Rectal smooth muscle tissue (tissue), 1 donor: ENCODE measurements around the gene ECE2.

Experiments
- H3K27ac ChIP-seq: one replicate; pipeline ENCODE4 v1.7.0; 2013; ENCODE audit warnings: low read depth, low read length, inconsistent platforms
- H3K27me3 ChIP-seq: one replicate; pipeline ENCODE4 v1.7.0; 2013; ENCODE audit warnings: low read length; ENCODE audit not compliant: control insufficient read depth, insufficient read depth
- H3K36me3 ChIP-seq: one replicate; pipeline ENCODE4 v1.7.0; 2013; ENCODE audit warnings: low read length; ENCODE audit not compliant: control insufficient read depth, insufficient read depth
- H3K4me1 ChIP-seq: one replicate; pipeline ENCODE4 v1.7.0; 2013; ENCODE audit warnings: low read length; ENCODE audit not compliant: control insufficient read depth, insufficient read depth
- H3K4me3 ChIP-seq: one replicate; pipeline ENCODE4 v1.7.0; 2013; ENCODE audit warnings: low read length
- H3K9ac ChIP-seq: one replicate; pipeline ENCODE4 v1.7.0; 2013; ENCODE audit warnings: low read length

The ECE2 gene

DNA sequence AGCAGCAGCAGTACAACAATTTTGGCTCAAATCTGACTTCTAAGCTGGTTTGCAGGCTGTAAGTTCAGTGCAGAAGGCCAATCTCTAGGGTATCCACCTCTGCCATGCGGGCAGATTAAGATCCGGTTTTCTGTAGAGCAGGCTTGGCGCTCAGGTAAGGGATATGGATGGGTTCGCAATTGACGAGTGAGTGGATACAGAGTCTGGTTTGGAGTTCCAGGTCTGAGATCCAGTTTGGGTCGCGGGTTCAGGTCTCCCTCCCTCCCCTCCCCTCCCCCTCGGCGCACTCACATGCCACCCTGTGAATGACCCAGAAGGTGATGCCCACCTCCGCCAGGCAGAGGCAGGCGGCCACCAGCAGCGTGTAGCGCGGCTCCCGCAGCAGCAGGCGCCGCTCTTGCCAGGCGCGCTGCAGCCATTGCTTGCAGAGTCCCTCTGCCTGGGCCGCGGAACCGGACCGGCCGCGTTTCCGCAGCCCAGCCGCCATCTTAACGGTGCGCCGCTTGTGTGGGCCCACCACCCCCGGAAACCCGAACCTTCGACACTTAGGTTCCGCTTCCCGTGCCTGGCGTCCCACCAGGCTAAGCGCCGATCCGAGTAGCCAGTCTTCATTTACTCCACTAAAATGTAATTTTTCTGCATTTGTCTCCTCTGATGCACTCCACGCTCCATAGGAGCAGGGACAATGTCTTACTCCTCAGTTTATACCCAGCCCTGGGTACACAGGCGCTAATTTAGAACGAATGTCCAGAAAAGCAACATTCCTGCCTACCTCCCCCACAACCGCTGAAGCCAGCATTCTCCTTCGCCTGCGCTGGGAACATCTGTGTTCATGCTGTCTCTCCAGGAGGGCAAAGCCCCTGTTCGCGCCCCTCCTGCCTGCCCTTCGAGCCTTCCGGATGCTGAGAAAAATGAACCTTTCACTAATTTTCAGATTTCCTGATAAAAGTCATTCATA, 27.1 kb upstream of the ECE2 start, which contains the start of gene ALG3:
ALG3 (minus strand) TSS at position 509 of the 958 bp plus-strand sequence; CDS start at position 487, 22 bp downstream.
- H3K27ac ChIP-seq, result peak within 1 kb of the TSS; percentile 68
- peaks cover 14% of the 10 kb centered on the region for H3K36me3 ChIP-seq
- peak within 1 kb of the TSS; percentile 83 for H3K9ac ChIP-seq
- peaks cover 5% of the 10 kb centered on the region for H3K4me1 ChIP-seq
- peak within 1 kb of the TSS; percentile 97 for H3K4me3 ChIP-seq
- no peaks in the 10 kb centered on the region for H3K27me3 ChIP-seq

DNA sequence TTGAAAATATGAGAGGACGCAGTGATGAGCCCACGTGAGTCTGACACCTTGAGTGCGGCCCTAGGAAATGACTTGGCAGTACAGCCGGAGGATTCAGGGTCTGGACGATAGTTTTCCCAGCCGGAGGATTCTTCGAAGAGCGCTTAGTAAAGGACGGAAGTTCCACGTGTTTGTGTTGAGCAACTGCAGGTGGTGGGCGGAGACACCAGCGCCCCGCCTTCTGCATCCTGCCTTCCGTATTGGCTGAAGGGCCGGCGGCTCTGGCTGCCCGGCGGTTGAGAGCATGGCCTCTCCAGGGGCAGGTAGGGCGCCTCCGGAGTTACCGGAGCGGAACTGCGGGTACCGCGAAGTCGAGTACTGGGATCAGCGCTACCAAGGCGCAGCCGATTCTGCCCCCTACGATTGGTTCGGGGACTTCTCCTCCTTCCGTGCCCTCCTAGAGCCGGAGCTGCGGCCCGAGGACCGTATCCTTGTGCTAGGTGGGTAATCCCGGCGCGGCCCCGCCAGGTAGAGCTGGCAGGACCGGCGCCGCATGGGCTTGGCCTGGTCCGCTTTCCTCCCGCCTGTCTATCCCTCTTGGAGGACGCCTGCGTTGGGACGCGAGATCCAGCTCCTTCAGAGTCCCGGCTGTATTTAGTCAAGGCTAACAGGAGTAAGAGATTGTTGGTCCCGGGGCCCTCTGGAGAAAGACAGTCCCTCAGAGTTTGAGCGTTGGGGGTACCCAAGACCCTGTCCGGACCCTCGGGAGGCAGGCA, 26.2 kb upstream of the ECE2 start, which contains the start of gene EEF1AKMT4:
EEF1AKMT4 (plus strand) TSS at position 261 of the 755 bp plus-strand sequence; CDS start at position 284, 23 bp downstream.
- H3K27ac ChIP-seq, result peak within 1 kb of the TSS; percentile 68
- peak within 1 kb of the TSS; percentile 97 for H3K4me3 ChIP-seq
- peak within 1 kb of the TSS; percentile 83 for H3K9ac ChIP-seq
- peaks cover 11% of the 10 kb centered on the region for H3K36me3 ChIP-seq
- no peaks in the 10 kb centered on the region for H3K27me3 ChIP-seq
- peaks cover 5% of the 10 kb centered on the region for H3K4me1 ChIP-seq

DNA sequence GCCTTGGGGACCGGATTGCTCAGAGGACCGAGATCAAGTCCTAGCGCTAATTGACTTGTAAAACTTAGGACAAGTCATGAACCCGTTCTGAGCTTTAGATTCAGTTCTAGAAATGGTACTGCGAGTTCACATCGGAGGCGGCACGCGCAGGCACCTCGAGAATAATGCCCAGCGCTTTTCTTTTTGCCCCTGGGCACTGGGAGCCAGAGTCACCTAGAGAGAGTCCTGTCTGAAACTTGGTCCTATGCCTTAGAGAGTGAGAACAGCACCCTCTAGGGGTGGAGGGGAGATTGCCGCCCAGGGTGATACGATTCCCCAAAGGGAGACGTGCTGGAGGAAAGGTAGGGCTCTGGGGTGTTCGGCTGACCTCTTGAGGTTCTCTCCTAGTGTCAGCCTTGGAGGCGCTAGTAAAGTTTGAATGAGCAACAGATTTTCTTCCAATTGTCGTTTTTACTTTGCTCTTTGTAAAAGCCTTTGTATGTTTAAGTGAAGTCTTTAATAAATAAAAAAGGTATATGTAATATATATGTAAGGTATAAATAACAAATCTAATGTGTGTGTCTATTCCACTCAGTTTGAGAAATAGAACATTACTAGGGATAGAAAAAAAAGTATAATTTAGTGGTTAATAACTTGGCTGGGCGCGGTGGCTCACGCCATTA, 25.5 kb upstream of the ECE2 start:
- Histone ChIP-seq H3K4me1 (peaks cover 5% of the 10 kb centered on the region), H3K27me3 (no peaks in the 10 kb centered on the region), H3K36me3 (peaks cover 4% of the 10 kb centered on the region), H3K4me3 (peak overlapping the region; percentile 97), H3K9ac (no peak overlapping the region), H3K27ac (no peak overlapping the region)

DNA sequence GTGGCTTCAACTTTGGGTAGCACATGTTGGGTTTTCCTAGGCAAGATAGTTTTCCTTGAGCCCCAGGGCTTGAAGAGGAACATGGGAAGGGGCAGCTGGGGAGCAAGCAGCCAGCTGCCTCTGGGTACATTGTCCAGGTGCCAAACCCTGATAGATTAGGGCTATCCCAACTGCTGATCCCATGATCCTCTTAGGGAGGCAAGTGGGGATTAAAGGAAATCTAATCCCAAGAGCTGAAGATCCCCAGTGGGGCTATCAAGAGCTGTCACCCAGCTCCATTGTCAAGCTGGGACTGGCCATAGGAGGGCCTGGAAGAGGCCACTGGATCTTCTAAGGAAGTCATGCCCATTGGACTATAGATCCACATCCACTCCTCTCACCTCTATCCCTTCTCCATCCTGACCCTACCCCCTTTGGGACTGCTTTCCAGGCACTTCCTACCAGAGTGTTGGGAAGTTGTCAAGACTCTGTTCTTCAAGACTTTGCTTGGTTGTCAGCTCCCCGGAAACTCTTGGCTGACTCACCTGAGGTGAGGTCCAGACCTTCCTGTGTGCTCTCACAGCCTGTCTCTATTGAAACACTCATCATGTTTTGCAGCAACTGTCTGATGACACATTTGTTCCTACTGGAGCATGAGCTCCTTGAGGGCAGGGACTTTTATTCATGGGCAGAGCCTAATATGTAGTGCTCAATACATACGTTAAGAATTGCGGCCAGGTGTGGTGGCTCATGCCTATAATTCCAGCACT, 20.4 kb upstream of the ECE2 start:
- Histone ChIP-seq H3K9ac (no peak overlapping the region), H3K4me3 (no peak overlapping the region), H3K4me1 (no peaks in the 10 kb centered on the region), H3K27me3 (peaks cover 13% of the 10 kb centered on the region), H3K27ac (no peak overlapping the region), H3K36me3 (no peaks in the 10 kb centered on the region)

DNA sequence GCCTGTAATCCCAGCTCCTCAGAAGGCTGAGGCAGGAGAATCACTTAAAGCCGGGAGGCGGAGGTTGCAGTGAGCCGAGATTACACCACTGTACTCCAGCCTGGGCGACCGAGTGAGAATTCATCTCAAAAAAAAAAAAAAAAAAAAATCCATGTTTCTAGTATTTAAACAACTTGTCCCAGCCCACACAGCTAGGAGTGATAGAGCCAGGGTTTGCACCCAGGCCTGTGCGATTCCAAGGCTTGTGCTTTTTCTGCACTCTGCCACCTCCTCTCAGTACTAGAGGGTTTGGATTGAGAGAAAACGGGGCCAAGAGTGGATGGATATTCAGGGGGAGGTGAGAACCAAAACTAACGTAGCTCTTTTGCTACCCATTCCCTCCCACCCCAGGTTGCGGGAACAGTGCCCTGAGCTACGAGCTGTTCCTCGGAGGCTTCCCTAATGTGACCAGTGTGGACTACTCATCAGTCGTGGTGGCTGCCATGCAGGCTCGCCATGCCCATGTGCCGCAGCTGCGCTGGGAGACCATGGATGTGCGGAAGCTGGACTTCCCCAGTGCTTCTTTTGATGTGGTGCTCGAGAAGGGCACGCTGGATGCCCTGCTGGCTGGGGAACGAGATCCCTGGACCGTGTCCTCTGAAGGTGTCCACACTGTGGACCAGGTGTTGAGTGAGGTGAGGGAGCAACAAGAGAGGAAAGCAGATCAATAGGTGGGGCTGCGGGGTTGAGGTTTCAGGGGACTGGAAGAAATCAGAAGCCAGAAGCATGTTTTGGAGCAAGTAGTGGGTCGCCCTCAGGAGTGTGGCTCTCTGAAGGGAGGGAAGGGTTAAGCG, 18.5 kb upstream of the ECE2 start:
- Histone ChIP-seq H3K9ac (no peak overlapping the region), H3K27ac (no peak overlapping the region), H3K36me3 (no peaks in the 10 kb centered on the region), H3K4me3 (no peak overlapping the region), H3K27me3 (peaks cover 24% of the 10 kb centered on the region), H3K4me1 (no peaks in the 10 kb centered on the region)

DNA sequence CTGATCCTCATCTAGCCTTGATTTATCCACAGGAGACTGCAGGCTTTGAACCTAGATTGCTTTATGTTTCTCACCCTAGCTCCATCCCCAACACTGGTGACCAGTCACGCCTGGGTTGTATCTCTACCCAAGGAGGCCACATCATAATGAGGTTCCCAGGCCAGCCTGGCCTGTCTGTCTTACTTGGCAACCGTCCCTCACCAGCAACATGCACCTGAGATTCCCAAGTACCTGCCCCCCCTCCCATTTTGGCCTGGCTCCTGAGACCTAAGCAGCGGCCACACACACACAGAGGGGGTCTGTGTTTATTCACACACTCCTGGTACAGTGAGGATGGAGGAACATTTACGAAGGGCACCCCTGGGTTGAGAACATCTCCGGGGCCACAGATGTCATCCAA, 16.9 kb upstream of the ECE2 start:
- no peaks in the 10 kb centered on the region for H3K4me1 ChIP-seq
- H3K27ac ChIP-seq, result no peak overlapping the region
- H3K27me3 ChIP-seq, result peaks cover 36% of the 10 kb centered on the region

DNA sequence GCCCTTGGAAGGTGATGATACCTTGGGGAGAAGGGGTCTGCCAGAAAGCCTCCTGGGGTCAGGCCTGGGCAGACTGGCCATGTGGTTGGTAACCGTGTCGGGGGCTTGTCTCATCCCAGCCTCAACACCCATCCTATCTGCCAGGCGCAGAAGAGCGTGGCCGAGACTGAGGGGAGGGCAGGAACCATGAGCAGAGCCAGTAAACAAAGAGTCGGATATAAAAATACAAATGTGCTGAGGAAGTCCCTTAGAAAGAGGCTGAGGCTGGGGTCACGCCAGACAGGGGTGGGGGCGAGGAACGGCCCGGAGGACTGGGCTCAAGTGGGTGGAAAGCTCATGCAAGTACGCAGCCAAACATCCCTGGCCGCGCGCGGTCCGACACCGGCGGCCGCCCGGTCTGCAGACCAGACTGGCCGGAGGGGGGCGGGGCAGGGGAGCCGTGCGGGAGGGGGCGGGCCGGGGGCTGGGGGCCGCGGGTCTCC, 16.4 kb upstream of the ECE2 start:
- H3K36me3 ChIP-seq, result no peaks in the 10 kb centered on the region
- H3K4me1 ChIP-seq, result no peaks in the 10 kb centered on the region
- no peak overlapping the region for H3K27ac ChIP-seq
- no peak overlapping the region for H3K9ac ChIP-seq
- H3K4me3 ChIP-seq, result no peak overlapping the region
- H3K27me3 ChIP-seq, result peaks cover 36% of the 10 kb centered on the region

More for the DNA sequence above, 16.9 kb upstream of the ECE2 start:
- H3K4me3 ChIP-seq, result no peak overlapping the region
- H3K9ac ChIP-seq, result no peak overlapping the region
- no peaks in the 10 kb centered on the region for H3K36me3 ChIP-seq

DNA sequence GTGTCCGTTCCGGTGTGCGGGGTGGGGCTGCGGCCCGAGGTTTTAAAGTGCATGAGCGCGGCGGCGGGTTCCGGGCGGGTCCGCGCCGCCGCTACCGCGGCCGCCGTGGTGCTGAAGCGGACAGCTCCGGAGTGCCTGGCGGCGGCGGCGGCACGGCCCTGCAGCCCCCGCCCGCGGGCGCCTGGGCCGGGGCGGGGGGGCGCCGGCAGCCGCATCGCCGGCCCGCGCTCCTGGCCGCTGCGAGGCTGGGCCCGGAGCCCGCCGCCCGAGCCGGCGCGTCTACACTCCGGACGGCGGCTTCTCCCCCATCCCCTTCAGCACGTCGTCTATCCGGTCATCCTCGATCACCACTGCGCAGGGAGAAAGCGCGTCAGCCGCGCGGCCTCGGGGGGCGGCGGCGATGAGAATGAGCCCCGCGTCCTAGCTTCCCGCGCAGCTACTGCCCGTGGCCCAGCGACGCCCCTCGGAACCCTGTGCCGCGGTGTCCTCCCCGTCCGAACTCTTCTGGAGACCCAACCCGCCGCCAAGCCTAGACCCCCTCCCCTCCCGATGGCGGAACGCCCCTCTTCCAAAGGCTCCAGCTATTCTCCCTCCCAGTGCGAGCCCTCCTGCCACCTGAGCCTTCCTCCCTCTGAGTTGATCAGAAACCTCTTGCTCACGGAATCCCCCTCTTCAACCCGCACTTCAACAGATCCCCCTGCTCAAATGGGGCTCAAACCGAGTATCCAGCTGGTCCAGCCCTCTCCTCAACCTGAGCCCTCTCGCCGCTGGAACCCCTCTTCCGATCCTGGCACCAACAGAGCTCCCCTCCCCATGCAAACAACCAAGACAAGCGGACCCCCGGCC, 15.7 kb upstream of the ECE2 start:
- Histone ChIP-seq H3K4me1 (no peaks in the 10 kb centered on the region), H3K36me3 (no peaks in the 10 kb centered on the region), H3K9ac (no peak overlapping the region), H3K4me3 (peak overlapping the region; percentile 10), H3K27ac (no peak overlapping the region), H3K27me3 (peaks cover 39% of the 10 kb centered on the region)

DNA sequence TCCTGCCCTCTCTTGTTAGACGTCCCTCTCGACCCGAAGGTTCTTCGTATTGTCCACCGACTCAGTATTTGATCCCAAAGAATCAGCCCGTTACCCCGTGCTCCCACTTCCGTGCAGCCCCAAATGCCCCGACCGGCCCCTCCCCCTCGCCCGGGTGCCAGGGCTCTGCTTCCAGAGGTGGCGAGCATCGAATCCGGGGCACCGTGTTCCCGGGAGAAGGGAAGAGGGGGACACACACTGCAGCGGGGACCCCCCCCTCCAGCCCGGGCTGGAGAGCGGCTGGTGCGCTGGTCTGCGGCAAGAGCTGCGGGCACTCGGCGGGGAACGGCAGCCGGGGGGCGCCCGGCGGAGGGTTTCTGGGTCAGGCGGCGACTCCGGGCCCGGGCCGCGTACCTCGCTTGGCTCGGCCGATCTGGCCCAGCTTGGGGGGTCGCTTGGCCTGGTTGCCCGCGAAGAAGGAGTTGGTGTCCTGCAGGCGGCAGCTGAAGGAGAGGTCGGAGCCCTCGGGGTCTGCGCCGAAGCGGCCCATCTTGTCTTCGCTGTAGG, 15.0 kb upstream of the ECE2 start:
- Histone ChIP-seq H3K36me3 (no peaks in the 10 kb centered on the region), H3K4me1 (no peaks in the 10 kb centered on the region), H3K9ac (no peak overlapping the region), H3K27ac (no peak overlapping the region), H3K27me3 (peaks cover 39% of the 10 kb centered on the region), H3K4me3 (peak overlapping the region; percentile 44)

DNA sequence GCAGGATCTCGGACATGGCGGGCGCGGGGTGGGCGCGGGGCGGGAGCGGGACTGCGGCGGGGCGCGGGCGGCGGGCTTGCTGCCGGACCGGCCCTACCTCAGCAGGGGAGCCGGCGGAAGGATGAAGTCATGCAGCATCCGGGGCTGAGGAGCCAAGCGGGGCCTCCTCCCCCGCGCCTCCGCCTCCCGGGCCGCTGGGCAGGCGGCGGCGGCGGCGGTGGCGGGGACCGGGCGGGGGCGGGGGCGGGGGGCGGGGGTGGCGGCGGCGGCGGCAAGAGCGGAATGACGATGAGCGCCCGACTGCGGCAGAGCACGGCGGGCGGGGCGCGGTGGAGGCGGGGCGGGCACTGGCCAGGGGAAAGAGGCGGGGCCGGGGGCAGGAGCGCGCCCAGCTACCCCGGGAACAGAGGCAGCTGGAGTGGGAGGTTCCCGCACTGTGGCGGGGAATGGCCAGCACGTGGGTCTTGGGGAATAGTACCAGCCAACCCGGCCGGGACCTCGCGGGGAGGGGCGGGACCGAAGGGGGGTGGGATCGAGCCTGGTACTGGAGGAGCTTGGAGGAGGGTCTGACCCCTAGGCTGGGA, 14.5 kb upstream of the ECE2 start, which contains the start of gene CAMK2N2:
CAMK2N2 (minus strand) TSS at position 284 of the 584 bp plus-strand sequence; CDS start at position 16, 268 bp downstream.
- H3K27me3 ChIP-seq, result peaks cover 39% of the 10 kb centered on the region
- H3K4me3 ChIP-seq, result peak within 1 kb of the TSS; percentile 56
- H3K4me1 ChIP-seq, result no peaks in the 10 kb centered on the region
- no peaks in the 10 kb centered on the region for H3K36me3 ChIP-seq
- no peak within 1 kb of the TSS for H3K9ac ChIP-seq
- H3K27ac ChIP-seq, result no peak within 1 kb of the TSS
